Spleen (tissue), 7 donors: ENCODE results near the gene NRXN3.

Source experiments
- POLR2A ChIP-seq, 3 donors: fragments of 450-650 bp; IDR thresholded peaks; one replicate each; pipeline ENCODE4 v1.5.1; 2017; ENCODE audit warnings: antibody characterized with exemption in 3 of 3, mild to moderate bottlenecking in 1 of 3
- POLR2AphosphoS5 ChIP-seq, 3 donors: sonication (generic); formaldehyde crosslinking; IDR thresholded peaks; one replicate each; pipeline ENCODE4 v1.5.1; 2017; ENCODE audit warnings: antibody characterized with exemption in 3 of 3
- TF ChIP-seq, protein P1 (sequence below), 11 experiments: fragments of 200-600 bp in 7 of 11; fragments of 450-650 bp in 4 of 11; sonication (generic) in 4 of 11; IDR thresholded peaks in 8 of 11; conservative IDR thresholded peaks in 3 of 11; 1 replicate in 7 of 11; 2 replicates in 4 of 11; pipeline versions ENCODE4 v1.4.0 to v1.8.0; 2016 to 2021; ENCODE audit warnings: antibody characterized with exemption in 11 of 11, inconsistent platforms in 4 of 11, mild to moderate bottlenecking in 1 of 11
- donor health status: DM: no; HTN: no; CAD: no; lungs with moderate emphysema.
- donor health status: DM: no; HTN: no; CAD: no.
- donor health status: DM: no; HTN: no; CAD: no.

DNA sequence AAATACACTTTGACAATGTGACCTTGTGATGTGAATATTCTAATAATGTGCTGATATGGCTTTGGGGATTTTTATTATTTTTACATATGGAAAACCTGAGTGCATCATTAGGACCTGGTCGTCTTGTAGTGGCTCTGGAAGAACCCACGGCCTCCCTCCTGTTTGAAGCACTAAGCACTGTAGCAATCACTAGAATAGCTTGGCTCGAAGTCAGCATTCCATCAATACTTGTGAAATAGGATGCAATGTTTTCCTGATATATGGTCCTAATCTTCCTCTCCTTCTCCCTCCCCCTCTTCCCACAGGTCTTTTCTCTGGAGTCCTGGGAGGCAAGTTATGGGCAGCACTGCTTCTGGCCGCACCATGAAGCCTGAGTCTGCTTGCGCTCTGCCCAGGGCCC lies 71.9 kb downstream of the NRXN3 start:
- TF ChIP-seq, protein P1, sequence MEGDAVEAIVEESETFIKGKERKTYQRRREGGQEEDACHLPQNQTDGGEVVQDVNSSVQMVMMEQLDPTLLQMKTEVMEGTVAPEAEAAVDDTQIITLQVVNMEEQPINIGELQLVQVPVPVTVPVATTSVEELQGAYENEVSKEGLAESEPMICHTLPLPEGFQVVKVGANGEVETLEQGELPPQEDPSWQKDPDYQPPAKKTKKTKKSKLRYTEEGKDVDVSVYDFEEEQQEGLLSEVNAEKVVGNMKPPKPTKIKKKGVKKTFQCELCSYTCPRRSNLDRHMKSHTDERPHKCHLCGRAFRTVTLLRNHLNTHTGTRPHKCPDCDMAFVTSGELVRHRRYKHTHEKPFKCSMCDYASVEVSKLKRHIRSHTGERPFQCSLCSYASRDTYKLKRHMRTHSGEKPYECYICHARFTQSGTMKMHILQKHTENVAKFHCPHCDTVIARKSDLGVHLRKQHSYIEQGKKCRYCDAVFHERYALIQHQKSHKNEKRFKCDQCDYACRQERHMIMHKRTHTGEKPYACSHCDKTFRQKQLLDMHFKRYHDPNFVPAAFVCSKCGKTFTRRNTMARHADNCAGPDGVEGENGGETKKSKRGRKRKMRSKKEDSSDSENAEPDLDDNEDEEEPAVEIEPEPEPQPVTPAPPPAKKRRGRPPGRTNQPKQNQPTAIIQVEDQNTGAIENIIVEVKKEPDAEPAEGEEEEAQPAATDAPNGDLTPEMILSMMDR (IDR thresholded peaks at IDR 0.05 in 8 of 11, conservative IDR thresholded peaks at IDR 0.05 in 3 of 11): no peak
- no peak for TF ChIP-seq POLR2A (IDR thresholded peaks at IDR 0.05)
- no peak for TF ChIP-seq POLR2AphosphoS5 (IDR thresholded peaks at IDR 0.05)
